PC-3 (cell line): Measurements from ENCODE around the gene C1orf94. TPM values are rescaled to one million over a fixed set of nuclear protein-coding genes. Genes with fewer than 3 reads are reported as not detected.

ENCODE experiments used
- ATAC-seq: fragments of 200-7000 bp; cut with Tn5 transposase; 2 replicates; pipeline ENCODE4 v1.9.1; 2020; ENCODE audit warnings: mild to moderate bottlenecking, moderate library complexity
- BruUV-seq: library from RNA; stranded (reverse); fragments of 400-500 nt; replicated peaks from 2 replicates; lab custom pipeline; 2021; lab: Mats Ljungman, UMichigan
- CTCF ChIA-PET: fragments of 300-600 bp; sonication (Branson Sonifier 250); formaldehyde crosslinking; loops from one replicate; lab custom pipeline; 2022; ENCODE audit warnings: antibody characterized with exemption; lab: Charles Lee
- POLR2A ChIA-PET: fragments of 300-600 bp; sonication (Branson Sonifier 250); formaldehyde crosslinking; loops from one replicate; lab custom pipeline; 2022; ENCODE audit warnings: antibody characterized with exemption; ENCODE audit not compliant: unreplicated experiment; lab: Charles Lee
- DNase-seq: peaks from one replicate; pipeline ENCODE4 v3.0.0-alpha.2; 2015
- H2AFZ ChIP-seq: fragments of 300-600 bp; sonication (generic); 2 replicates; pipeline ENCODE4 v1.6.0; 2016; ENCODE audit warnings: antibody characterized with exemption, low read length
- H3F3A ChIP-seq: fragments of 300-600 bp; sonication (generic); one replicate; pipeline ENCODE4 v1.6.0; 2017; ENCODE audit warnings: antibody characterized with exemption, low read length, control low read depth, mild to moderate bottlenecking; ENCODE audit not compliant: unreplicated experiment
- H3K27ac ChIP-seq: fragments of 300-600 bp; sonication (generic); 2 replicates; pipeline ENCODE4 v1.5.1; 2016; ENCODE audit warnings: mild to moderate bottlenecking, low read length
- H3K27me3 ChIP-seq: fragments of 300-600 bp; sonication (generic); 2 replicates; pipeline ENCODE4 v1.6.1; 2016; ENCODE audit warnings: low read length, mixed read lengths
- H3K36me3 ChIP-seq: fragments of 300-600 bp; sonication (generic); 2 replicates; pipeline ENCODE4 v1.6.1; 2016; ENCODE audit warnings: low read depth, mixed run types, low read length, mixed read lengths
- H3K4me1 ChIP-seq: fragments of 300-600 bp; sonication (generic); 2 replicates; pipeline ENCODE4 v1.5.1; 2016; ENCODE audit warnings: low read length; ENCODE audit not compliant: insufficient read depth
- H3K4me2 ChIP-seq: fragments of 300-600 bp; sonication (generic); 2 replicates; pipeline ENCODE4 v1.6.0; 2016; ENCODE audit warnings: low read length
- H3K4me3 ChIP-seq: fragments of 300-600 bp; sonication (generic); 2 replicates; pipeline ENCODE4 v1.5.1; 2016; ENCODE audit warnings: mild to moderate bottlenecking, low read length, mixed read lengths
- H3K79me2 ChIP-seq: fragments of 300-600 bp; sonication (generic); 2 replicates; pipeline ENCODE4 v1.6.1; 2017; ENCODE audit warnings: low read length, mixed read lengths
- H3K9ac ChIP-seq: fragments of 300-600 bp; sonication (generic); 2 replicates; pipeline ENCODE4 v1.6.0; 2016; ENCODE audit warnings: mild to moderate bottlenecking, low read length
- H3K9me2 ChIP-seq: fragments of 300-600 bp; sonication (generic); replicated peaks from 2 replicates; pipeline ENCODE4 v1.6.1; 2016; ENCODE audit warnings: mixed run types, low read length, mixed read lengths
- H3K9me3 ChIP-seq: fragments of 300-600 bp; sonication (generic); 2 replicates; pipeline ENCODE4 v1.6.1; 2016; ENCODE audit warnings: low read length, mixed read lengths
- H4K20me1 ChIP-seq: fragments of 300-600 bp; sonication (generic); 2 replicates; pipeline ENCODE4 v1.6.1; 2016; ENCODE audit warnings: low read length, mixed read lengths
- CTCF ChIP-seq: fragments of 300-600 bp; sonication (generic); conservative IDR thresholded peaks from 2 replicates; pipeline ENCODE4 v1.5.1; 2017; ENCODE audit warnings: antibody characterized with exemption, low read depth, mild to moderate bottlenecking, low read length
- EZH2 ChIP-seq: fragments of 300-600 bp; sonication (generic); IDR thresholded peaks from one replicate; pipeline ENCODE4 v1.6.1; 2017; ENCODE audit warnings: antibody characterized with exemption, mild to moderate bottlenecking, low read length; ENCODE audit not compliant: unreplicated experiment
- EZH2phosphoT487 ChIP-seq: fragments of 300-600 bp; sonication (generic); IDR thresholded peaks from 2 replicates; pipeline ENCODE4 v1.6.1; 2018; ENCODE audit warnings: mild to moderate bottlenecking, antibody characterized with exemption, low read length, borderline replicate concordance
- intact Hi-C: fragments of 100-400 bp; cut with micrococcal nuclease; formaldehyde crosslinking; loops from 2 replicates; pipeline ENCODE4 v1.9.0; 2023
- total RNA-seq: library from RNA; depleted of rRNA; stranded (reverse); fragments of >200 nt; gene quantifications from 2 replicates; pipeline ENCODE4 v1.2.3, GENCODE V29; 2014

C1orf94 gene
- total RNA-seq, 1 experiment from 2014 or later = not detected

GRCh38 chr1:34131396-34132160, 45.1 kb upstream of the C1orf94 start:
- Histone ChIP-seq H3K4me3 (no peak overlapping the region), H3K27ac (no peak overlapping the region), H3K9ac (no peak overlapping the region), H3K36me3 (no peaks in the 10 kb centered on the region), H2AFZ (no peak overlapping the region), H3F3A (no peaks in the 10 kb centered on the region), H3K4me1 (no peaks in the 10 kb centered on the region), H3K9me3 (no peaks in the 10 kb centered on the region), H3K4me2 (no peak overlapping the region), H3K79me2 (no peaks in the 10 kb centered on the region), H4K20me1 (no peaks in the 10 kb centered on the region), H3K27me3 (0 out of 2 replicates have a peak, but pooled peaks cover 6% of the 10 kb centered on the region), H3K9me2 (no peaks in the 10 kb centered on the region)
- no peak for ATAC-seq
- intact Hi-C loops = no loop called here
- DNase-seq = no peak
- no TSS peak for BruUV-seq
- TF ChIP-seq EZH2 (no peak), EZH2phosphoT487 (no peak), CTCF (no peak)
- ChIA-PET POLR2A (no interaction called here), CTCF (no interaction called here)

GRCh38 chr1:34132161-34132420, 44.6 kb upstream of the C1orf94 start:
- Histone ChIP-seq H2AFZ (no peak overlapping the region), H3K9ac (no peak overlapping the region), H3F3A (no peaks in the 10 kb centered on the region), H3K79me2 (no peaks in the 10 kb centered on the region), H4K20me1 (no peaks in the 10 kb centered on the region), H3K4me3 (no peak overlapping the region), H3K36me3 (no peaks in the 10 kb centered on the region), H3K27me3 (0 out of 2 replicates have a peak, but pooled peaks cover 6% of the 10 kb centered on the region), H3K27ac (no peak overlapping the region), H3K9me3 (no peaks in the 10 kb centered on the region), H3K9me2 (no peaks in the 10 kb centered on the region), H3K4me1 (no peaks in the 10 kb centered on the region), H3K4me2 (no peak overlapping the region)
- ChIA-PET CTCF (no interaction called here), POLR2A (no interaction called here)
- ATAC-seq = no peak
- DNase-seq = no peak
- no TSS peak for BruUV-seq
- intact Hi-C loops = no loop called here
- no peak for TF ChIP-seq CTCF
- TF ChIP-seq EZH2 = no peak
- no peak for TF ChIP-seq EZH2phosphoT487

GRCh38 chr1:34137411-34137810, 39.3 kb upstream of the C1orf94 start:
- no peaks in the 10 kb centered on the region for H3K9me3 ChIP-seq
- H3K79me2 ChIP-seq = no peaks in the 10 kb centered on the region
- no peaks in the 10 kb centered on the region for H3K36me3 ChIP-seq
- TF ChIP-seq EZH2 = no peak
- TF ChIP-seq EZH2phosphoT487 = no peak
- no peak for TF ChIP-seq CTCF
- BruUV-seq = no TSS peak
- no peaks in the 10 kb centered on the region for H4K20me1 ChIP-seq
- no peak overlapping the region for H3K4me3 ChIP-seq
- no peaks in the 10 kb centered on the region for H3K9me2 ChIP-seq
- intact Hi-C loops = no loop called here
- H2AFZ ChIP-seq = no peak overlapping the region
- H3K27ac ChIP-seq = no peak overlapping the region
- H3K4me2 ChIP-seq = no peak overlapping the region
- 0 out of 2 replicates have a peak, but pooled peaks cover 10% of the 10 kb centered on the region for H3K27me3 ChIP-seq
- DNase-seq (no peak), ATAC-seq (no peak)
- H3F3A ChIP-seq = no peaks in the 10 kb centered on the region
- H3K9ac ChIP-seq = no peak overlapping the region
- CTCF ChIA-PET = no interaction called here
- POLR2A ChIA-PET = no interaction called here
- no peaks in the 10 kb centered on the region for H3K4me1 ChIP-seq
